Stimulated activated CD4-positive, alpha-beta T cell treated with anti-CD3 and anti-CD28 coated beads, Interleukin-15, amount 100 ng/mL, for 48 hours (primary cell): ENCODE data around the gene SPIC.

ENCODE experiments used
- DNase-seq, 2 donors: peaks; one replicate each; pipeline ENCODE4 v3.0.0-alpha.2; 2020; ENCODE audit warnings: low read depth in 2 of 2

The SPIC gene

DNA sequence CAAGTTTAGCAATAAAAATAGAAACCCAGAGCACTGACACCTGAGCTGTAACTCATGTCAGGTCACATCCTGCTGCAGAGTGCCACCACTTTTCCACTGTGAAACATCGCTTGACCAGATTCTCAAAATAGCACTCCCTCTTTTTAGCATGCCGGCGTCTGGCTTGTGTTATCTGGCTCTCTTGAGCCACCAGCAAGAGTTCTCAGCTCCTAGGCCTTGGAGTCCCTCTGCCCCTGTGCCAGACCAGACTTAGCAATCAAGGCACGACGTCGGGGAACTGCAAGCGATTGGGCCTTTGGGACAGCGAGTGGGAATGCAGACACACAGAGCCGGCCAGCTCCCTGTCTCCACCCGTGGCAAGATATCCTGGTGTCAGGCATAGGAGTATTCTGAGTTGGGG lies 52.5 kb downstream of the SPIC start:
- DNase-seq: no peak

DNA sequence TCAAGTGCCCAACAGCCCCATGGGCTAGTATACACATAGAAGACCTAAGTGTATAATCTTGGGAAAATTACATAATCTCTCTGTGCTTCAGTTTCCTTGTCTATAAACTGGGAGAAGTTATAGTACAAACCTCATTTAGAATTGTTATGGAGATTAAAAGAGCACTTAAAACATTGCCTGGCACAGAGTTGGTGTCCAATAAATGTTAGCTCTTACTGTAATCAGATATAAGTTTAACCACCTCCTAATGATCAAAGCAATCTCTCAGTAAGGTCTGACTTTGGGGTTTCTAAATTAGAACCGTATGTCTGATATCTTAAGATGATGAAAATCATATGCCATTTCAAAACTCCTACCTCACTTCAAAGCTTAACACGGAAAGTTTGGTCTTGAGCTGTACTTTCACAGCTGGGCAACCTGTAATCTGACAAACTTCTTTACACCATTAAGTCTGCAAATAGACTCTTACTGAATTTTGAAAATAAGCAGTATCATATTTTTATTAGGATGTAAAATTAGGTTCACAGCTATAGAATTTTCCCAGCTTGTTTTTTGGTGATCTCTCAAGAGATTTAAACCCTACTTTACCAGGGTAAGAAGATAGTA lies 61.0 kb downstream of the SPIC start:
- DNase-seq: no peak
